CD14-positive monocyte (primary cell): Measurements from ENCODE around the gene C2orf81. TPM values are rescaled to one million over a fixed set of nuclear protein-coding genes. Genes with fewer than 3 reads are reported as not detected.

Experiments
- DNase-seq, 3 donors: peaks; one replicate each; pipeline ENCODE4 v3.0.0-alpha.2; 2011 to 2022
- H2AFZ ChIP-seq: 2 replicates; pipeline ENCODE4 v1.6.0; 2012; ENCODE audit warnings: mild to moderate bottlenecking, low read depth, low read length, inconsistent platforms; ENCODE audit not compliant: insufficient read depth, poor library complexity, severe bottlenecking
- H3K27ac ChIP-seq, 2 donors: 1 replicate in 1 of 2; 2 replicates in 1 of 2; pipeline ENCODE4 v1.5.1; 2012 to 2013; ENCODE audit warnings: low read length in 2 of 2, control low read depth in 1 of 2, inconsistent platforms in 1 of 2, low read depth in 1 of 2, mild to moderate bottlenecking in 1 of 2
- H3K27me3 ChIP-seq, 2 donors: one replicate each; pipeline versions ENCODE4 v1.6.0 to v1.6.1; 2011 to 2013; ENCODE audit warnings: low read length in 2 of 2; ENCODE audit not compliant: control insufficient read depth in 2 of 2, insufficient read depth in 2 of 2
- H3K36me3 ChIP-seq, 2 donors: replicated peaks in 1 of 2; 1 replicate in 1 of 2; 2 replicates in 1 of 2; pipeline versions ENCODE4 v1.5.1 to v1.6.1; 2012 to 2013; ENCODE audit warnings: low read length in 2 of 2, control low read depth in 1 of 2, inconsistent platforms in 1 of 2, mild to moderate bottlenecking in 1 of 2; ENCODE audit not compliant: insufficient read depth in 2 of 2, control insufficient read depth in 1 of 2
- H3K4me1 ChIP-seq, 2 donors: 1 replicate in 1 of 2; 2 replicates in 1 of 2; pipeline versions ENCODE4 v1.5.1 to v1.6.1; 2012 to 2013; ENCODE audit warnings: low read length in 2 of 2, control low read depth in 1 of 2, inconsistent platforms in 1 of 2, mild to moderate bottlenecking in 1 of 2, moderate library complexity in 1 of 2; ENCODE audit not compliant: insufficient read depth in 2 of 2, control insufficient read depth in 1 of 2
- H3K4me2 ChIP-seq: replicated peaks from 2 replicates; pipeline ENCODE3; 2012; ENCODE audit warnings: low read length, moderate library complexity, mild to moderate bottlenecking; ENCODE audit not compliant: poor library complexity, severe bottlenecking; ENCODE audit errors: extremely low read depth
- H3K4me3 ChIP-seq, 3 experiments: fragments of 200-600 bp in 1 of 3; sonication (generic) in 1 of 3; replicated peaks in 1 of 3; 1 replicate in 2 of 3; 2 replicates in 1 of 3; pipeline ENCODE4 v1.5.1; 2011 to 2013; ENCODE audit warnings: low read length in 3 of 3, mild to moderate bottlenecking in 3 of 3, control low read depth in 2 of 3, low read depth in 2 of 3, inconsistent platforms in 1 of 3, moderate library complexity in 1 of 3
- H3K79me2 ChIP-seq: 2 replicates; pipeline ENCODE4 v1.6.0; 2012; ENCODE audit warnings: mild to moderate bottlenecking, control low read depth, inconsistent platforms, low read length, moderate library complexity; ENCODE audit not compliant: insufficient read depth
- H3K9ac ChIP-seq: 2 replicates; pipeline ENCODE4 v1.6.0; 2017; ENCODE audit warnings: low read length, mild to moderate bottlenecking; ENCODE audit not compliant: insufficient read depth, poor library complexity, severe bottlenecking
- H3K9me3 ChIP-seq, 2 donors: replicated peaks in 1 of 2; 1 replicate in 1 of 2; 2 replicates in 1 of 2; pipeline versions ENCODE4 v1.5.1 to v1.6.1; 2012 to 2013; ENCODE audit warnings: low read length in 2 of 2, control low read depth in 1 of 2; ENCODE audit not compliant: control insufficient read depth in 1 of 2, insufficient read depth in 1 of 2
- H4K20me1 ChIP-seq: 2 replicates; pipeline ENCODE4 v1.6.0; 2012; ENCODE audit warnings: mild to moderate bottlenecking, low read length, control low read depth, moderate library complexity; ENCODE audit not compliant: insufficient read depth
- H3K27ac Mint-ChIP-seq, 7 donors: one replicate each; pipeline ENCODE4 v1.8.0; 2020; ENCODE audit warnings: mild to moderate bottlenecking in 7 of 7, mixed read lengths in 7 of 7, moderate library complexity in 6 of 7, inconsistent platforms in 2 of 7
- H3K27me3 Mint-ChIP-seq, 3 donors: one replicate each; pipeline ENCODE4 v1.8.0; 2021 to 2022; ENCODE audit warnings: low read depth in 3 of 3, mild to moderate bottlenecking in 3 of 3, mixed read lengths in 3 of 3, moderate library complexity in 3 of 3, inconsistent platforms in 1 of 3
- H3K36me3 Mint-ChIP-seq, 2 donors: one replicate each; pipeline ENCODE4 v1.8.0; 2020; ENCODE audit warnings: mixed read lengths in 2 of 2, inconsistent platforms in 1 of 2, mild to moderate bottlenecking in 1 of 2
- H3K4me1 Mint-ChIP-seq: one replicate; pipeline ENCODE4 v1.8.0; 2020; ENCODE audit warnings: mild to moderate bottlenecking, mixed read lengths
- H3K4me3 Mint-ChIP-seq, 2 donors: one replicate each; pipeline ENCODE4 v1.8.0; 2020; ENCODE audit warnings: mild to moderate bottlenecking in 2 of 2, mixed read lengths in 2 of 2, moderate library complexity in 1 of 2
- H3K9me3 Mint-ChIP-seq, 7 donors: one replicate each; pipeline ENCODE4 v1.8.0; 2020 to 2022; ENCODE audit warnings: mixed read lengths in 7 of 7, mild to moderate bottlenecking in 6 of 7, moderate library complexity in 6 of 7, inconsistent platforms in 2 of 7
- CTCF ChIP-seq: fragments of 200-600 bp; IDR thresholded peaks from one replicate; pipeline ENCODE4 v1.8.0; 2022; ENCODE audit warnings: antibody characterized with exemption, mild to moderate bottlenecking
- WGBS: methylation state at CpG from one replicate; pipeline ENCODE4 v1.1.5; 2013; ENCODE audit warnings: missing lambda C conversion rate; ENCODE audit not compliant: insufficient coverage; 5-methylcytosine and 5-hydroxymethylcytosine counted together
- intact Hi-C, 2 donors: fragments of 100-400 bp; cut with micrococcal nuclease; formaldehyde crosslinking; loops; one replicate each; pipeline versions ENCODE4 v1.15.0 to v1.15.1; 2023
- polyA plus RNA-seq, 3 donors: library from polyadenylated mRNA; depleted of rRNA in 1 of 3; unstranded in 2 of 3; stranded (reverse) in 1 of 3; fragments of 300-500 nt in 2 of 3; fragments of >200 nt in 1 of 3; fragmentation: Illumina TruSeq in 2 of 3; gene quantifications; 1 replicate in 2 of 3; 2 replicates in 1 of 3; pipeline ENCODE4 v1.2.3, GENCODE V29; 2012 to 2021

The C2orf81 gene
- polyA plus RNA-seq, 3 donors = 0.49 to 1.7 (median 1.2) TPM

GRCh38 chr2:74424995-74425406 lies 3.6 kb upstream of the C2orf81 start:
- no peak overlapping the region for H3K27ac Mint-ChIP-seq
- no peaks in the 10 kb centered on the region for H3K9me3 Mint-ChIP-seq
- no peaks in the 10 kb centered on the region for H3K36me3 ChIP-seq
- no peak overlapping the region for H3K4me3 ChIP-seq
- no peaks in the 10 kb centered on the region for H3K79me2 ChIP-seq
- no peak for DNase-seq
- peaks cover 0 to 3% of the 10 kb centered on the region in 2 donors for H3K36me3 Mint-ChIP-seq
- peaks cover 1 to 5% (median 4%) of the 10 kb centered on the region in 3 donors for H3K27me3 Mint-ChIP-seq
- H3K9me3 ChIP-seq = no peaks in the 10 kb centered on the region
- no peak overlapping the region for H3K4me2 ChIP-seq
- intact Hi-C loops = no loop called here
- peaks cover 22% of the 10 kb centered on the region for H3K4me1 Mint-ChIP-seq
- 83% methylated on average over 2 of the region's 5 CpGs for WGBS
- no peak overlapping the region for H3K4me3 Mint-ChIP-seq
- H3K4me1 ChIP-seq = peaks cover 20 to 24% of the 10 kb centered on the region in 2 donors
- no peaks in the 10 kb centered on the region for H4K20me1 ChIP-seq
- H3K9ac ChIP-seq = no peak overlapping the region
- TF ChIP-seq CTCF = no peak
- no peaks in the 10 kb centered on the region for H3K27me3 ChIP-seq
- no peak overlapping the region for H2AFZ ChIP-seq
- no peak overlapping the region for H3K27ac ChIP-seq

GRCh38 chr2:74424139-74424992 lies 2.9 kb upstream of the C2orf81 start:
- no peak overlapping the region for H3K4me2 ChIP-seq
- H3K4me3 ChIP-seq = no peak overlapping the region
- no peaks in the 10 kb centered on the region for H3K27me3 ChIP-seq
- no peaks in the 10 kb centered on the region for H3K36me3 ChIP-seq
- Mint-ChIP-seq H3K27me3 (peaks cover 1 to 5% (median 4%) of the 10 kb centered on the region in 3 donors), H3K4me3 (no peak overlapping the region), H3K36me3 (peaks cover 0 to 3% of the 10 kb centered on the region in 2 donors), H3K27ac (no peak overlapping the region), H3K4me1 (peaks cover 28% of the 10 kb centered on the region), H3K9me3 (no peaks in the 10 kb centered on the region)
- no peaks in the 10 kb centered on the region for H4K20me1 ChIP-seq
- no peak for DNase-seq
- no peak overlapping the region for H3K9ac ChIP-seq
- H3K79me2 ChIP-seq = no peaks in the 10 kb centered on the region
- H2AFZ ChIP-seq = no peak overlapping the region
- intact Hi-C loops = no loop called here
- no peak for TF ChIP-seq CTCF
- no peaks in the 10 kb centered on the region for H3K9me3 ChIP-seq
- WGBS = 90% methylated on average over 3 of the region's 5 CpGs
- H3K4me1 ChIP-seq = peaks cover 26 to 31% of the 10 kb centered on the region in 2 donors
- no peak overlapping the region for H3K27ac ChIP-seq
